Endothelial cell of umbilical vein (primary cell): ENCODE results near the gene PHF12. TPM values are rescaled to one million over a fixed set of nuclear protein-coding genes. Genes with fewer than 3 reads are reported as not detected.

ENCODE experiments used
- BruUV-seq: library from RNA; stranded (reverse); fragments of 400-500 nt; replicated peaks from 2 replicates; lab custom pipeline; 2021; lab: Mats Ljungman, UMichigan
- CTCF ChIA-PET: fragments of 300-600, 350-600 bp; sonication (Branson Sonifier 250); formaldehyde crosslinking; loops from one replicate; lab custom pipeline; 2021; ENCODE audit warnings: antibody characterized with exemption, inconsistent platforms; lab: Charles Lee
- POLR2A ChIA-PET: fragments of 300-600, 350-600 bp; sonication (Branson Sonifier 250); formaldehyde crosslinking; loops from one replicate; lab custom pipeline; 2021; ENCODE audit warnings: antibody characterized with exemption, inconsistent platforms; lab: Charles Lee
- DNase-seq: peaks from one replicate; pipeline ENCODE4 v3.0.0-alpha.2; 2011; ENCODE audit warnings: low read depth, low spot score
- FAIRE-seq: peaks from 2 replicates; lab custom pipeline; 2011; peaks lifted over from hg19 to GRCh38; lab: Jason Lieb, UNC
- H2AFZ ChIP-seq: 2 replicates; pipeline ENCODE4 v1.6.0; 2012; ENCODE audit warnings: low read depth, low read length, control low read depth, inconsistent platforms
- H3K27ac ChIP-seq: 2 replicates; pipeline ENCODE4 v1.5.1; 2011; ENCODE audit warnings: low read depth, mild to moderate bottlenecking, control low read depth, low read length, moderate library complexity; ENCODE audit not compliant: insufficient read depth
- H3K27me3 ChIP-seq, 2 experiments: 2 replicates each; pipeline versions ENCODE4 v1.6.0 to v1.6.1; 2011; ENCODE audit warnings: low read length in 2 of 2, mixed read lengths in 1 of 2; ENCODE audit not compliant: control insufficient read depth in 2 of 2, insufficient read depth in 2 of 2
- H3K36me3 ChIP-seq, 2 experiments: 2 replicates in 1 of 2; 3 replicates in 1 of 2; pipeline ENCODE4 v1.5.1; 2011; ENCODE audit warnings: low read length in 2 of 2, mild to moderate bottlenecking in 1 of 2, moderate library complexity in 1 of 2; ENCODE audit not compliant: control insufficient read depth in 2 of 2, insufficient read depth in 2 of 2; ENCODE audit errors: extremely low read depth in 1 of 2
- H3K4me1 ChIP-seq: 3 replicates; pipeline ENCODE4 v1.5.1; 2011; ENCODE audit warnings: mild to moderate bottlenecking, low read length; ENCODE audit not compliant: control insufficient read depth, insufficient read depth; ENCODE audit errors: extremely low read depth
- H3K4me2 ChIP-seq: 2 replicates; pipeline ENCODE4 v1.6.1; 2011; ENCODE audit warnings: low read length, control low read depth, mixed read lengths; ENCODE audit not compliant: insufficient read depth
- H3K4me3 ChIP-seq, 3 experiments: fragments of 200-600 bp in 1 of 3; sonication (generic), shearing (Covaris generic) in 1 of 3; replicated peaks in 1 of 3; 2 replicates each; pipeline ENCODE4 v1.5.1; 2011 to 2016; ENCODE audit warnings: control low read depth in 3 of 3, low read length in 3 of 3, mild to moderate bottlenecking in 2 of 3, inconsistent platforms in 1 of 3, low read depth in 1 of 3, moderate library complexity in 1 of 3; ENCODE audit not compliant: insufficient read depth in 1 of 3
- H3K79me2 ChIP-seq: 2 replicates; pipeline ENCODE4 v1.6.0; 2012; ENCODE audit warnings: low read length, inconsistent platforms; ENCODE audit not compliant: control insufficient read depth, insufficient read depth
- H3K9ac ChIP-seq: replicated peaks from 2 replicates; pipeline ENCODE3; 2011; ENCODE audit warnings: low read length, control low read depth; ENCODE audit not compliant: insufficient read depth; ENCODE audit errors: extremely low read depth
- H3K9me1 ChIP-seq: replicated peaks from 3 replicates; pipeline ENCODE4 v1.6.0; 2011; ENCODE audit warnings: mild to moderate bottlenecking, low read length; ENCODE audit not compliant: control insufficient read depth, insufficient read depth; ENCODE audit errors: extremely low read depth
- H3K9me3 ChIP-seq: replicated peaks from 2 replicates; pipeline ENCODE4 v1.5.1; 2012; ENCODE audit warnings: low read length, inconsistent platforms; ENCODE audit not compliant: control insufficient read depth, insufficient read depth
- H4K20me1 ChIP-seq: replicated peaks from 2 replicates; pipeline ENCODE3; 2011; ENCODE audit warnings: mild to moderate bottlenecking, low read length; ENCODE audit not compliant: control insufficient read depth, insufficient read depth; ENCODE audit errors: extremely low read depth
- CTCF ChIP-seq, 2 donors: IDR thresholded peaks; 1 replicate in 1 of 2; 2 replicates in 1 of 2; pipeline ENCODE4 v1.5.1; 2011; ENCODE audit warnings: low read length in 2 of 2, mild to moderate bottlenecking in 2 of 2, moderate library complexity in 2 of 2, control low read depth in 1 of 2, inconsistent platforms in 1 of 2, low read depth in 1 of 2; ENCODE audit not compliant: insufficient read depth in 1 of 2; ENCODE audit errors: extremely low read depth in 1 of 2
- GATA2 ChIP-seq: IDR thresholded peaks from 2 replicates; pipeline ENCODE4 v1.7.0; 2011; ENCODE audit warnings: low read depth, mild to moderate bottlenecking, moderate library complexity, mixed read lengths, low read length; ENCODE audit not compliant: insufficient read length, insufficient read depth
- dilution Hi-C: fragments of 300-500 bp; cut with MboI; formaldehyde crosslinking; loops from one replicate; pipeline ENCODE4 v1.15.0; 2019; ENCODE audit warnings: low sequenced_read_pairs; ENCODE audit not compliant: extremely low pct_ligation_motif_present
- intact Hi-C: fragments of 100-400 bp; cut with micrococcal nuclease; formaldehyde crosslinking; loops from one replicate; pipeline ENCODE4 v1.10.0; 2022
- polyA plus RNA-seq, 4 experiments: library from polyadenylated mRNA; depleted of rRNA in 3 of 4; stranded (reverse) in 3 of 4; unstranded in 1 of 4; fragments of >200 nt; gene quantifications; 2 replicates each; pipeline versions ENCODE4 v1.2.1 to v1.2.3, GENCODE V29; 2011 to 2012; ENCODE audit warnings: missing spikeins in 1 of 4
- total RNA-seq: library from RNA; stranded (reverse); gene quantifications from 2 replicates; pipeline ENCODE4 v1.2.3, GENCODE V29; 2021

PHF12 gene
- total and polyA plus RNA-seq, 2 donors (not counting 3 experiments of a cell fraction or from before 2014, with no cell fraction given) = 26.6 to 44.2 TPM

DNA sequence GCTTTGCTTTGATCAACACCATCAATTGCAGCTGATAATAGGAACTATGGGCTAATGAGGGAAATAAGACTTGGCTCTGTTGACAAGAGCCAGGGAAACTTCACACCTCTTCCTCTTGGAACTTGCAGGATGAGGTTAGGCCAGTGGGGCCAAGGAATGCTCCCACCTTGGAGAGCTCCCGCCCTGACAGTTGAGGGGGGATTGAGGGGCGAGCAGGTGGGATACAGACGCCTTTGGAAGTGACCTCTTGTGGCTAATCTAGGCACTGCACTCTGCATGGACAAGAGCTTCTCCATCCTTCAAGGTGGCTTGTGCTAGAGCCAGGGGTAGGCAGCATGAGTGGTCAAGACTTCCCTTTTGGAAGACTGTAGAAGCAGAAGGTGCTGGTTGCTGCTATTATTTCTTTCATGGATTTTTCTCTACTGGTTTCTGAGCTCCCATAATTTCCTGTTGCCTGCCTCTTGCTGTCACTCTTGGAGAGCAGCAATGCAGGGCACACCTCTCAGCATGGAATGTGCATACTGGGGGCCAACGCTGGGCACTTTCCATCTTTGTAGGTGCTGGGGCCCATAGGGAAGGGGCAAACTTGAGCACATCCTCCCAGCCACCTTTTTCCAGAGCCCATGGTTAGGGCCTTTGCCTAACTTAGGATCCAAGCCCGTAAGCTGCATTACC is 2.3 kb upstream of the PHF12 start:
- DNase-seq (peak; percentile 61), FAIRE-seq (peak; percentile 91)
- H3K9me1 ChIP-seq = no peaks in the 10 kb centered on the region
- peaks cover 7% of the 10 kb centered on the region for H3K4me1 ChIP-seq
- no peak overlapping the region for H2AFZ ChIP-seq
- H3K36me3 ChIP-seq = no peaks in the 10 kb centered on the region
- H4K20me1 ChIP-seq = no peaks in the 10 kb centered on the region
- dilution Hi-C loops = no loop called here
- H3K4me3 ChIP-seq = no peak overlapping the region
- no peak overlapping the region for H3K27ac ChIP-seq
- intact Hi-C loops = loop anchor here (1.0 to 2.0 kb wide), 3 partner anchors 41 to 235 kb away; partner anchors contain the start of gene RPL23A
- ChIA-PET POLR2A (interaction anchor here (1.1 to 1.4 kb wide), 2 partner anchors 225 to 227 kb away, joined by 3 to 4 read pairs; partner anchors contain the start of gene NEK8), CTCF (interaction anchor here (0.5 to 7.8 kb wide), 58 partner anchors 9 to 307 kb away, joined by 3 to 249 read pairs (median 5); partner anchors contain the start of genes DHRS13, FAM222B, NEK8 and RPL23A)
- no peaks in the 10 kb centered on the region for H3K27me3 ChIP-seq
- no peak overlapping the region for H3K4me2 ChIP-seq
- no peak overlapping the region for H3K9ac ChIP-seq
- H3K9me3 ChIP-seq = no peaks in the 10 kb centered on the region
- TF ChIP-seq GATA2 = no peak
- TF ChIP-seq CTCF (IDR thresholded peaks at IDR 0.05; ENCODE audit: extremely low read depth in 1 of 2, insufficient read depth in 1 of 2, low read depth in 1 of 2, low read length in 2 of 2) = peak; percentile 88 to 89
- BruUV-seq = no TSS peak
- H3K79me2 ChIP-seq = peaks cover 17% of the 10 kb centered on the region
